ENCODE data around the gene GFI1B. TPM values are rescaled to one million over a fixed set of nuclear protein-coding genes. Genes with fewer than 3 reads are reported as not detected.

Gene GFI1B
- total RNA-seq, 1 donor from 2014 or later = not detected

- peaks cover 39% of the 10 kb centered on the region for H3K4me1 Mint-ChIP-seq
- no peaks in the 10 kb centered on the region for H3K27me3 Mint-ChIP-seq (ENCODE audit: low read depth)
- H3K9me3 Mint-ChIP-seq = no peaks in the 10 kb centered on the region
- peak overlapping the region; percentile 66 for H3K27ac Mint-ChIP-seq
- no peak for TF ChIP-seq CTCF (IDR thresholded peaks at IDR 0.05; ENCODE audit: unreplicated experiment)
- no peak for DNase-seq (ENCODE audit: low spot score in 2 of 2, unreplicated experiment in 2 of 2)
- no peak overlapping the region for H3K4me3 Mint-ChIP-seq
- no peaks in the 10 kb centered on the region for H3K36me3 Mint-ChIP-seq
Measured at GRCh38 chr9:132946631-132947295, 31.7 kb upstream of the GFI1B start.

GRCh38 chr9:132947756-132948155 lies 30.7 kb upstream of the GFI1B start:
- Mint-ChIP-seq H3K4me1 (peaks cover 32% of the 10 kb centered on the region), H3K9me3 (no peaks in the 10 kb centered on the region), H3K4me3 (no peak overlapping the region), H3K27me3 (ENCODE audit: low read depth) (no peaks in the 10 kb centered on the region), H3K27ac (no peak overlapping the region), H3K36me3 (no peaks in the 10 kb centered on the region)
- no peak for DNase-seq (ENCODE audit: low spot score in 2 of 2, unreplicated experiment in 2 of 2)
- no peak for TF ChIP-seq CTCF (IDR thresholded peaks at IDR 0.05; ENCODE audit: unreplicated experiment)

- no peaks in the 10 kb centered on the region for H3K9me3 Mint-ChIP-seq
- DNase-seq (ENCODE audit: low spot score in 2 of 2, unreplicated experiment in 2 of 2) = no peak
- H3K27ac Mint-ChIP-seq = no peak overlapping the region
- TF ChIP-seq CTCF (IDR thresholded peaks at IDR 0.05; ENCODE audit: unreplicated experiment) = no peak
- no peaks in the 10 kb centered on the region for H3K36me3 Mint-ChIP-seq
- peaks cover 24% of the 10 kb centered on the region for H3K4me1 Mint-ChIP-seq
- H3K4me3 Mint-ChIP-seq = no peak overlapping the region
- no peaks in the 10 kb centered on the region for H3K27me3 Mint-ChIP-seq (ENCODE audit: low read depth)
Measured at GRCh38 chr9:132948482-132949050, 29.9 kb upstream of the GFI1B start.

- no peak for TF ChIP-seq CTCF (IDR thresholded peaks at IDR 0.05; ENCODE audit: unreplicated experiment)
- Mint-ChIP-seq H3K4me3 (no peak overlapping the region), H3K27me3 (ENCODE audit: low read depth) (no peaks in the 10 kb centered on the region), H3K27ac (no peak overlapping the region), H3K36me3 (no peaks in the 10 kb centered on the region), H3K9me3 (no peaks in the 10 kb centered on the region), H3K4me1 (peaks cover 17% of the 10 kb centered on the region)
- no peak for DNase-seq (ENCODE audit: low spot score in 2 of 2, unreplicated experiment in 2 of 2)
Measured at GRCh38 chr9:132949709-132950108, 28.8 kb upstream of the GFI1B start.

GRCh38 chr9:132955123-132955522 lies 23.4 kb upstream of the GFI1B start:
- H3K36me3 Mint-ChIP-seq = no peaks in the 10 kb centered on the region
- H3K4me3 Mint-ChIP-seq = no peak overlapping the region
- peaks cover 16% of the 10 kb centered on the region for H3K9me3 Mint-ChIP-seq
- peaks cover 18% of the 10 kb centered on the region for H3K27me3 Mint-ChIP-seq (ENCODE audit: low read depth)
- TF ChIP-seq CTCF (IDR thresholded peaks at IDR 0.05; ENCODE audit: unreplicated experiment) = no peak
- H3K4me1 Mint-ChIP-seq = no peaks in the 10 kb centered on the region
- DNase-seq (ENCODE audit: low spot score in 2 of 2, unreplicated experiment in 2 of 2) = no peak
- H3K27ac Mint-ChIP-seq = no peak overlapping the region

All from mesothelial cell of epicardium (in vitro differentiated cells).